GM21526 (cell line): ENCODE measurements around the gene REM2.
"Not testable (repeated sequence)": the region's sequence is repeated elsewhere in the genome, so short reads cannot be mapped to it uniquely, and the experiment has no call there.

Source experiments
- ATAC-seq: cut with Tn5 transposase; IDR thresholded peaks from one replicate; pipeline ENCODE4 v1.9.1; 2021; ENCODE audit warnings: moderate library complexity; ENCODE audit not compliant: unreplicated experiment, low FRiP score

REM2 gene

GRCh38 chr14:22893706-22894105 is 10.7 kb downstream of the REM2 start:
- ATAC-seq = no peak

GRCh38 chr14:22895402-22895801 is 12.4 kb downstream of the REM2 start:
- no peak for ATAC-seq

GRCh38 chr14:22896356-22896755 is 13.3 kb downstream of the REM2 start:
- ATAC-seq = no peak

- no peak for ATAC-seq
These were observed 13.7 kb downstream of the REM2 start for GRCh38 chr14:22896760-22897159.

GRCh38 chr14:22897357-22897756 is 14.3 kb downstream of the REM2 start:
- ATAC-seq = no peak

- no peak for ATAC-seq
These were observed 15.5 kb downstream of the REM2 start for GRCh38 chr14:22898302-22899090.

GRCh38 chr14:22900081-22900799 is 17.2 kb downstream of the REM2 start:
- no peak for ATAC-seq

GRCh38 chr14:22901799-22902198 is 18.8 kb downstream of the REM2 start:
- no peak for ATAC-seq

GRCh38 chr14:22903742-22904087 is 20.7 kb downstream of the REM2 start:
- ATAC-seq = no peak

- ATAC-seq = no peak
These were observed 22.6 kb downstream of the REM2 start for GRCh38 chr14:22905627-22906026.

- no peak for ATAC-seq
These were observed 23.1 kb downstream of the REM2 start for GRCh38 chr14:22906073-22906472.

- no peak for ATAC-seq
These were observed 24.4 kb downstream of the REM2 start for GRCh38 chr14:22907429-22907828.

- no peak for ATAC-seq
These were observed 25.6 kb downstream of the REM2 start for GRCh38 chr14:22908601-22909000.

- no peak for ATAC-seq
These were observed 27.9 kb downstream of the REM2 start for GRCh38 chr14:22910916-22911315.

GRCh38 chr14:22914836-22915235 is 31.8 kb downstream of the REM2 start:
- not testable (repeated sequence) for ATAC-seq

GRCh38 chr14:22915886-22916521 is 33.0 kb downstream of the REM2 start:
- ATAC-seq = no peak

GRCh38 chr14:22918804-22919600 is 36.0 kb downstream of the REM2 start, which contains the start of gene RBM23:
TSS of gene RBM23 (minus strand) at chr14:22919149.
- peak; percentile 80 for ATAC-seq

- peak; percentile 7 for ATAC-seq
These were observed 36.5 kb downstream of the REM2 start for GRCh38 chr14:22919601-22919921.

GRCh38 chr14:22920697-22921096 is 37.7 kb downstream of the REM2 start:
- no peak for ATAC-seq

GRCh38 chr14:22922294-22922693 is 39.3 kb downstream of the REM2 start:
- no peak for ATAC-seq

GRCh38 chr14:22923746-22924145 is 40.7 kb downstream of the REM2 start:
- no peak for ATAC-seq
